Epithelial cell of prostate (primary cell): ENCODE data around the gene UCK2.

Experiments used
- DNase-seq: peaks from one replicate; pipeline ENCODE4 v3.0.0-alpha.2; 2011; ENCODE audit warnings: low read depth, low spot score
- H3K27ac ChIP-seq: fragments of 450-650 bp; 2 replicates; pipeline ENCODE4 v1.5.1; 2017; ENCODE audit warnings: mild to moderate bottlenecking

UCK2 gene

DNA sequence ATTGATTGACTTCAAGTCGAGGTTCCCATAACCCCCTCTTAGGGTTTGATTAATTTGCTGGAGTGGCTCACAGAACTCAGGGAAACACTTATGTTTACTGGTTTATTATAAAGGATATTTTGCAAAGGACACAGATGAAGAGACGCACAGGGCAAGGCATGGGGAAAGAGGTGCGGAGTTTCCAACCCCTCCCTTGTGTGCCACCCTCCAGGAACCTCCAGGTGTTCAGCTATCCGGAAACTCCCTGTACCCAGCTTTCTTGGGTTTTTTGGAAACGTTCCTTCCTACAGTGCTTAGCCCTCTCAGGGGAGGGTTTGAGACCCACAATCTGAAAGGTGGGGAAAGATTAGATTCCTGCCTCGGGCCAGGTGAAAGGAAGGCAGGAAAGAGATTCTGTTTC, 48.2 kb downstream of the UCK2 start:
- H3K27ac ChIP-seq = peak overlapping the region; percentile 3
- no peak for DNase-seq

GRCh38 chr1:165876121-165876520, 48.7 kb downstream of the UCK2 start:
- DNase-seq = no peak

GRCh38 chr1:165877411-165877810, 50.0 kb downstream of the UCK2 start:
- no peak for DNase-seq
- no peak overlapping the region for H3K27ac ChIP-seq

More at GRCh38 chr1:165876121-165876520, 48.7 kb downstream of the UCK2 start:
- no peak overlapping the region for H3K27ac ChIP-seq

- H3K27ac ChIP-seq = no peak overlapping the region
- no peak for DNase-seq
These were observed 50.6 kb downstream of the UCK2 start for GRCh38 chr1:165877940-165878556.

DNA sequence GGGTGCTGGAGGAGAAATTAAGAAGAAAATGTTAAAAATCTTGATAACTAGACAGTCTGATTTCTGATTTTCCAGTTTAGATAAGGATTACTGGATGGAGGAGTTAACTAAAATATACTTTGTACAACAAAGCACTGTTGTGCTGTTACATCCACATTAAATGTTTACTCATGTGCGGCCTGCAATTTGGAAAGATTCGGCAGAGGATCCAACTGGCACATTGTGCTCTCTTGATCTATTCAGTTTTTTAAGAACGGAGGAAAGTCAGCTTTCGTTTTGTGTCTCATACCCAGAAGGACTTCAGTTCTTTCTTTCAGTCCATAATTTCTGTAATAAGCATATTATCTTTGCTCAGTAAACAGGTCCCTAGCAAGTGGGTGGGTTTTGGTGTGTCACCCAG, 52.5 kb downstream of the UCK2 start:
- no peak for DNase-seq
- no peak overlapping the region for H3K27ac ChIP-seq

DNA sequence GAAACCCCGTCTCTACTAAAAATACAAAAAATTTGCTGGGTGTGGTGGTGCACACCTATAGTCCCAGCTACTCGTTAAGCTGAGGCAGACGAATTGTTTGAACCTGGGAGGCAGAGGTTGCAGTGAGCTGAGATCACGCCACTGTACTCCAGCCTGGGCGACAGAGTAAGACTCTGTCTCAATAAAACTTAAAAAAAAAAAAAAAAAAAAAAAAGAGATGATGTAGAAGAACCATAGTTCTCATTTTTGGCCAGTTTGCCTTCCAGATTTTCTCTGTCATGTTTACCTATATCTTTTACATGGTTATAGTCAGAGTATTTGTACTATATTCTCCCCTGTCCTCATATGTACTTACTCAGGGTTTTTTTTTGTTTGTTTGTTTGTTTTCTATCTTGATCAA, 53.6 kb downstream of the UCK2 start:
- DNase-seq = no peak
- no peak overlapping the region for H3K27ac ChIP-seq

GRCh38 chr1:165882168-165882837, 54.9 kb downstream of the UCK2 start:
- no peak for DNase-seq
- no peak overlapping the region for H3K27ac ChIP-seq

DNA sequence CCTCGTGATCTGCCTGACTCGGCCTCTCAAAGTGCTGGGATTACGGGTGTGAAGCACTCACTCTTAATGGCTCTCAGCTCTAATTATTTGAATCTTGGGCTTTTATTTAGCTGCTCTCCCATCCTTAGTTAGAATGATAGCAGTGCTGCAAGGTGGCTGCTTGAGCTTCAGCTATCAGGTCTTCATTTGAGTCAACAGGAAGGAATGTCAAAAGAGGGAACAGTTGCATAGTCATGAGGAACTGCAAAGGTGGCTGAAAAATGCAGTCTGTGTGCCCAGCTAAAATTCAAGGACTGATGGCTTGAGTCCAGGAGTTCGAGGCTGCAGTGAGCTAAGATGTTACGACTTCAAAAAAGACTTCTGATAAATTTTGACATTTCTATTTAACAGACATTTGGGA, 55.6 kb downstream of the UCK2 start:
- H3K27ac ChIP-seq = no peak overlapping the region
- DNase-seq = no peak

DNA sequence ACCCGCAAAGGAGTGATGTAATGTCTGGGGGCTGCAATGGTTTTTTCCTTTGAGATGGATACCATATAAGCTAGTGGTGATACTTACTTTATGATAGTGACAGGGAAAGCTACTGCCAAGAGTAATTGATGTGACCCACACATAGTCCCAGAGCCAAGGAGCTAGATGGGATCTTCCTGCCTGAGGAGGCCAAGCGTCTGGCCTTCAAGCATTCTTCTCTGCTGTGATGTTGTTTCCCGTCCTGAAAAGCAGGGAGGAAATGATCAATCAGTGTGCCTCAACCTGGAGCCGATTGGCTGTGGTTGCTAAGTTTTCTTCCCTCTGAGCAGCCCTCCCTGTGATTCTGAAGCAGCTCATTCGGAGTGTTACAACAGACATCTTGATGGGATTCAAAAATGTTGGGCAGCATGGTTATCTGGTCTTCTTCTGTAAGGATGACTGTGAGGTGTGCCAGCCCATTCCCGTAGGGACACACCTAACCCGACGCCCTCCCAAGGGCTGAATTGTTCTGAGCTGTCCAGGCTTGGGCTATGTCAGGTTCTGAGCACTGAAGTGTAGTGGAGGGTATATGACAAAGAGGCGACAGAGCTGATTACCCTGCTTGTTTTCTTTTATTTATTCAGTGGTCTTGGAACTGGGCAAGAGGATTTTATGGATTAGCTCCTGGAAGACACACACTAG, 56.7 kb downstream of the UCK2 start:
- DNase-seq = no peak
- H3K27ac ChIP-seq = no peak overlapping the region

GRCh38 chr1:165884690-165885304, 57.4 kb downstream of the UCK2 start:
- H3K27ac ChIP-seq = no peak overlapping the region
- no peak for DNase-seq

DNA sequence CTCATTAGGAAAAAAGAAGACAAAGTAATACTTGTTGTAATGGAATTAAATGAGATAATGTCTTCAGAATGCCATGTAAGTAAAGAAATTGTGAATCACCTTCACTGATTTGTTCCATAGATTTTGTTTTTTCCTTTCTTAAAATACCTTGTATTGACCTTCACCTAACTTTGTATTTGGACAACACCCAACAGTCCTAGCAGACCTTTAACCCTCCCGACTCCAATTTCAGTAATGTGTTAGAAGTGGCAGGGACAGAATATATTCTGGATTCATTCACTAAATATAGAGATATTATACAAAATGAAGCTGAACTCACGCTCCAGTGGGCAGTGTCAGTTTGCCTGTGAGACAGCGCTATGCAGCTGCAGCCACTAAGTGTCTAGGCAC, 57.9 kb downstream of the UCK2 start:
- no peak for DNase-seq
- no peak overlapping the region for H3K27ac ChIP-seq

- no peak overlapping the region for H3K27ac ChIP-seq
- no peak for DNase-seq
These were observed 58.8 kb downstream of the UCK2 start for GRCh38 chr1:165886193-165886592.

DNA sequence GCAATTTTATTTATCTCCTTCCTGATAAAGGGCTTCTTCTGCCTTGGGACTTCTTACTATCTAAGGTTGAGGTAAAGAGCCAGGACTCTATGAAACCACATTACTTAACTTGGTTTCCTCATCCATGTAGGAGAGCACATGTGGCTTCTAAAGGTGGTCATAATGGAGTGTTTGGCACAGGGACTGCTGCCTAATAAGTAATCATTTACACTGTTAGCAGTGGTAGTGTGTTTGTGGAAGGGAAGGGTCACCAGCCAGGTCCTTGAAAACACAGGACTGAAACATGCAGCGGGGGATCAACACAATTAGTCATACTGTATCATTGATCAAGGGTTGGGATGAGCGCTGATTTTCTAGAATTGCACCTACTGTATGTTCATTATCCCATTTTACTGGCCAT, 59.6 kb downstream of the UCK2 start:
- H3K27ac ChIP-seq = no peak overlapping the region
- DNase-seq = no peak

DNA sequence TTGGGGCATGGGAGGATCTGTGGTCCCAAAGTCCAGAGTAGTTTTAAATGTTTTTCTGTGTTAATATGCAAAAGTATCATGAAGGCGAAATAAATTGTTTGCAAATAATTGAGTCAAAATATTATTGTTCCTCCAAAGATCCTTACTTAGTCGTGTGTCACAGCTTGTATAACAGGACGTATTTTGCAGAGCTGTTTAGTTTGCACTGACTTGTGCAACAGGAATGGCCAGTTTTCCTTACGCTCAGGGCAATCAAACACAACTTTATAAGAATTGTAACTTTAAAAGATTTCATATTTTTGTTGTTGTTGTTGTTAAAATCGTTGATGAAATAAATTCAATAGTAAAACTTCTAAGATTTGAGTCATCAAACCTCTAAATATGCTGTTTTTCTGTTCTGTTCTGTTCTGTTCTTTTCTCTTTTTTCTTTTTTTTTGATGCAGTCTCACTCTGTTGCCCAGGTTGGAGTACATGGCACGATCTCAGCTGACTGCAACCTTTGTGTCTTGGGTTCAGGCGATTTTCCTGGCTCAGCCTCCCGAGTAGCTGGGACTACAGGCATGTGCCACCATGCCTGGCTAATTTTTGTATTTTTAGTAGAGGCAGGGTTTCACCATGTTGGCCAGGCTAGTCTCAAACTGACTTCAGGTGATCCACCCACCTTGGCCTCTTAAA, 60.6 kb downstream of the UCK2 start:
- DNase-seq = peak; percentile 24
- H3K27ac ChIP-seq = peak overlapping the region; percentile 53

- DNase-seq = no peak
- H3K27ac ChIP-seq = peak overlapping the region; percentile 53
These were observed 61.1 kb downstream of the UCK2 start for GRCh38 chr1:165888552-165888920.

- H3K27ac ChIP-seq = no peak overlapping the region
- DNase-seq = no peak
These were observed 63.3 kb downstream of the UCK2 start for GRCh38 chr1:165890684-165891083.

DNA sequence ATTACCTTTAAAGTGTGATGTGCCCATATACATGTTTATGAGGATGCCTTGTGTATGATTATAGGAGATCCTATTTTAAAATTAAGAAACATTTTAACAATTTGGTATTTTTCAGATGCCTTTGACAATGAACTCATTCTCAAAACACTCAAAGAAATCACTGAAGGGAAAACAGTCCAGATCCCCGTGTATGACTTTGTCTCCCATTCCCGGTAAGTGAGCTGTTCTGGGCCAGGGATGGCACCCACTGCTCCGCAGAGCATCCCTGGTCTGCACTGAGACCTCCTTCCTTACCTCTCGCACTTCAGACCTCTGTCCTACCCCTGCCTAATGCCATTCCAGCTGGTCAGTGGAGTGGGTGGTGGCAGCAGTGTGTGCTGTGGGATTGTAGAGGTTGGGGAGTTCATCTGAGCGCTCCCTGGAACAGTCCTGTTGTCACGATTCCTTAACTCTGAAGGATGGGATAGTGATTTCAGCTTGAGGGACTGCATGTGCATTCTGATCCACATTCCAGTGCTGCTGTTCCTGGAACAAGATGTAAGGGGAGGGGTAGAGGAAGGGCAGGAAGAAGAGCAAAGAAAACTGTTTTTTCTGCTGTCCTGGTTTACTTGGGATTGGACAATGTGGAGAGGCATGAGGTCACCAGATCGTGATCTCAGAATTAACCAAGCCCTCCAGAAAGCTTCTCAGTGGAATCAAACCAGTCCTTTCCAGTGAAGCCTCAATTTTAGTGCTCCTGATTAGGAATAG, 63.9 kb downstream of the UCK2 start:
- H3K27ac ChIP-seq = no peak overlapping the region
- no peak for DNase-seq

DNA sequence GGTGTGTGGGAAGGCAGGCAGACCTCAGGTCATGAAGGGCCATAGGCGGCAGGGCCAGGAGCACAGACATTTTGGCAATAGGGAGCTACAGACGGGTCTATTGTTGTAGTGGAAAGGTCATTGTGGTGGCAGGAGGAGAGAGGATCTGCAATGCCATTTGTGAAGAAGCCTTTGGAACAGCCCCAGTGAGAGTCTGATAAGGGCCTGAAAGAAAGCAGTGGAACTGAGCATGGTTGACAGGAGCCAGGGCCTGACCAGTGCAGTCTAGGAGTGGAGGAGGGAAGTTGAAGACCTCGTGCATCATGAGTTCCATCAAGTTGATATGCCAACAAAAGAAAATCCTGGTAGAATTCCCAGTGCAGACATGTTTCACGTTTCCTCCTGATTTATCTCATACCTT, 65.5 kb downstream of the UCK2 start:
- H3K27ac ChIP-seq = no peak overlapping the region
- no peak for DNase-seq

- no peak for DNase-seq
- H3K27ac ChIP-seq = no peak overlapping the region
These were observed 66.1 kb downstream of the UCK2 start for GRCh38 chr1:165893507-165893906.

DNA sequence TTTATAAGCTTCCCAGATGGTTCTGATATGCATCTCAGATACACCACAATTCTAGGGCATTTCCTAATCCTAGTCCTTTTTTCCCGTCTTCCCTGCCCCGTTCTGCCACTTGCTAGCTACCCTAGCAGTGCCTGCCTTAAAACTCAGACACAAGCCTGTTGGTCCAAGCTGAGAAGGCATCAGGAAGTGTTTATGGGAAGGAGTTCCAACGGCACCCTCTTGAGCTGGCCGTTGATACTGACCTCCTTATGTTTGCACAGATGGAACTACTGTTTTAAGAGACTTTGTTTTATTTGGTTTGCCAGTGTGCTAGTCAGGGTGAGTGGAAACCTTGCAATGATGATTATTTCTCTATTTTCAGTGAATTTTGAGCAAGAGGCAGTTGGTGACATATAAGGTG, 67.2 kb downstream of the UCK2 start:
- H3K27ac ChIP-seq = no peak overlapping the region
- DNase-seq = no peak
